Thymus (tissue), 11 donors: ENCODE measurements around the gene TEX11. TPM values are rescaled to one million over a fixed set of nuclear protein-coding genes. Genes with fewer than 3 reads are reported as not detected.
"Not testable (repeated sequence)": the region's sequence is repeated elsewhere in the genome, so short reads cannot be mapped to it uniquely, and the experiment has no call there.

Experiments used
- DNase-seq, 9 donors: peaks; one replicate each; pipeline ENCODE4 v3.0.0-alpha.2; 2013; ENCODE audit warnings: low spot score in 9 of 9, low read depth in 6 of 9, missing footprints in 1 of 9
- H3K27ac ChIP-seq, 2 donors: one replicate each; pipeline ENCODE4 v1.5.1; 2013; ENCODE audit warnings: control low read depth in 1 of 2, low read depth in 1 of 2, low read length in 1 of 2, mild to moderate bottlenecking in 1 of 2, moderate library complexity in 1 of 2
- H3K27me3 ChIP-seq, 2 donors: one replicate each; pipeline ENCODE4 v1.5.1; 2013; ENCODE audit warnings: low read length in 1 of 2; ENCODE audit not compliant: control insufficient read depth in 2 of 2, insufficient read depth in 1 of 2
- H3K36me3 ChIP-seq, 2 donors: one replicate each; pipeline ENCODE4 v1.5.1; 2013; ENCODE audit warnings: low read length in 1 of 2, mild to moderate bottlenecking in 1 of 2, moderate library complexity in 1 of 2; ENCODE audit not compliant: control insufficient read depth in 2 of 2, insufficient read depth in 2 of 2
- H3K4me1 ChIP-seq, 2 donors: one replicate each; pipeline ENCODE4 v1.5.1; 2013; ENCODE audit warnings: low read length in 2 of 2; ENCODE audit not compliant: control insufficient read depth in 2 of 2, insufficient read depth in 2 of 2
- H3K4me3 ChIP-seq, 2 donors: one replicate each; pipeline ENCODE4 v1.5.1; 2013; ENCODE audit warnings: low read length in 2 of 2, control low read depth in 1 of 2, mild to moderate bottlenecking in 1 of 2
- H3K9me3 ChIP-seq, 2 donors: one replicate each; pipeline ENCODE4 v1.5.1; 2013; ENCODE audit warnings: low read length in 1 of 2, mild to moderate bottlenecking in 1 of 2; ENCODE audit not compliant: control insufficient read depth in 2 of 2, insufficient read depth in 1 of 2
- WGBS: extraction: QIAGEN DNeasy Blood & Tissue Kit; methylation state at CpG from one replicate; pipeline ENCODE4 v1.1.7; 2013; 5-methylcytosine and 5-hydroxymethylcytosine counted together
- polyA plus RNA-seq: library from polyadenylated mRNA; stranded (reverse); fragments of 200-250 nt; gene quantifications from one replicate; pipeline ENCODE4 v1.2.3, GENCODE V29; 2013
- total RNA-seq: library from RNA; stranded (reverse); fragments of 120-200 nt; gene quantifications from one replicate; pipeline ENCODE4 v1.2.4, GENCODE V29; 2013
- donor health status: healthy.

TEX11 gene
- total and polyA plus RNA-seq, 2 donors, result 0.05 to 0.14 TPM

DNA sequence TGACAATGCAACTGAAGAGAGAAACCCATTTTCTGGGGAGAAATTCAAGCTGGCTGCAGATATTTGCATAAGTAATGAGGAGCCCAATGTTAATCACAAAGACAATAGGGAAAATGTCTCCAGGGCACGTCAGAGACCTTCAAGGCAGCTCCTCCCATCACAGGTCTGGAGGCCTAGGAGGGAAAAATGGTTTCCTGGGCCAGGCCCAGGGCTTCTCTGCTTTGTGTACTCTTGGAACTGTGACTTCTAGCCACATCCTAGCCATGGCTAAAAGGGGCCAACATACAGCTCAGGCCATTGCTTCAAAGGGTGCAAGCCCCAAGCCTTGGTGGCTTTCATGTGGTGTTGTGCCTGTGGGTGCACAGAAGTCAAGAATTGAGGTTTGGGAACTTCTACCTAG lies 321.4 kb downstream of the TEX11 start:
- WGBS, result 59% methylated on average over 1 of the region's 1 CpG
- not testable (repeated sequence) for H3K27me3 ChIP-seq, H3K27ac ChIP-seq, H3K36me3 ChIP-seq, H3K4me3 ChIP-seq, H3K4me1 ChIP-seq, DNase-seq, H3K9me3 ChIP-seq

DNA sequence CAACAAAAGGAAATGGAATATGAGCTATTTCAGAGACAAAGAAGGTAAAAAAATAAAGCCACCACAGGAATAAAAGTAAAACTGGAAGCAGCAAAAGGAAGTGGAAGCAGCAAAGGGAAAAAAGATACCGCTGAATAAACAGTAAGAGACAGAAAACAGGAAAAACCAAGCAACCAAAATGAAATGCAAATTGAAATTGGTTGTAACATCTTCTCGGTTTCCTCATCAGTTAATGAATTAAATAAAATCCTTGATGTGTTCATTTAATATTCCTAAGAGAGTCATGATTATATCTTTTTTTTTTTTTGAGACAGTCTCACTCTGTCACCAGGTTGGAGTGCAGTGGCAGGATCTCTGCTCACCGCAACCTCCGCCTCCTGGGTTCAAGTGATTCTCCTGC lies 331.1 kb downstream of the TEX11 start:
- no peak for DNase-seq
- Histone ChIP-seq H3K36me3 (no peaks in the 10 kb centered on the region), H3K27ac (no peak overlapping the region), H3K4me1 (no peaks in the 10 kb centered on the region), H3K27me3 (no peaks in the 10 kb centered on the region), H3K4me3 (no peak overlapping the region), H3K9me3 (no peaks in the 10 kb centered on the region)
- 94% methylated on average over 4 of the region's 4 CpGs for WGBS

DNA sequence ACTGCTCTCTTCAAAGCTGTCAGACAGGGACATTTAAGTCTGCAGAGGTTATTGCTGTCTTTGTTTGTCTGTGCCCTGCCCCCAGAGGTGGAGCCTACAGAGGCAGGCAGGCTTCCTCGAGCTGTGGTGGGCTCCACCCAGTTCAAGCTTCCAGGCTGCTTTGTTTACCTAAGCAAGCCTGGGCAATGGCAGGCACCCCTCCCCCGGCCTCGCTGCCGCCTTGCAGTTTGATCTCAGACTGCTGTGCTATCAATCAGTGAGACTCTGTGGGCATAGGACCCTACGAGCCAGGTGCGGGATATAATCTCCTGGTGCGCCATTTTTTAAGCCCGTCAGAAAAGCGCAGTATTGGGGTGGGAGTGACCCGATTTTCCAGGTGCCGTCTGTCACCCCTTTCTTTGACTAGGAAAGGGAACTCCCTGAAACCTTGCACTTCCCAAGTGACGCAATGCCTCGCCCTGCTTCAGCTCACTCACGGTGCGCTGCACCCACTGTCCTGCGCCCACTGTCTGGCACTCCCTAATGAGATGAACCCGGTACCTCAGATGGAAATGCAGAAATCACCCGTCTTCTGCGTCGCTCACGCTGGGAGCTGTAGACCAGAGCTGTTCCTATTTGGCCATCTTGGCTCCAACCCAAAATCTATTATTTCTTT lies 338.5 kb downstream of the TEX11 start:
- H3K9me3 ChIP-seq, DNase-seq, H3K27ac ChIP-seq, H3K36me3 ChIP-seq, H3K27me3 ChIP-seq, H3K4me3 ChIP-seq, H3K4me1 ChIP-seq: not testable (repeated sequence)
- WGBS, result 97% methylated on average over 21 of the region's 21 CpGs

GRCh38 chrX:70554948-70555347 lies 353.6 kb downstream of the TEX11 start:
- no peaks in the 10 kb centered on the region for H3K4me1 ChIP-seq
- H3K27me3 ChIP-seq, result no peaks in the 10 kb centered on the region
- no peaks in the 10 kb centered on the region for H3K9me3 ChIP-seq
- DNase-seq, result no peak
- 96% methylated on average over 5 of the region's 5 CpGs for WGBS
- no peak overlapping the region for H3K4me3 ChIP-seq
- H3K27ac ChIP-seq, result no peak overlapping the region
- H3K36me3 ChIP-seq, result no peaks in the 10 kb centered on the region

DNA sequence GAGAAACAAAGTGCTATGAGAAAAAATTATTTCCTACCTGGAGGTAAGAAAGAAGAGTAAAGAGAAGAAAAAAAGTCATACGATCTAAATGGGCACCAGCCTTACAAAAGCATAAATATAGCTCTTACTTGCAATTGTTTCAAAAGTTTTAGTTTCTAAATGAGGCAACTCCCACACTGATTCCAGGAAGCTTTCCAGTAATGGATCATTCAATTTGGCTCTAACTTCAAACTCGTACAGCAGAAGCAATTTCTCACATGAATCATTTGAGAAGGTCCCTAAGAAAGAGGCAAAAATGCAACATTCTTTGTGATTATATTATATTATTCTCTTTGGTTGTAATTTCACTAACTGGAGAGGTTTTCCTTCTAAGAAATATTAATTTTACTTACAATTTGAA lies 354.0 kb downstream of the TEX11 start:
- no peak for DNase-seq
- H3K4me1 ChIP-seq, result no peaks in the 10 kb centered on the region
- no peaks in the 10 kb centered on the region for H3K27me3 ChIP-seq
- no peaks in the 10 kb centered on the region for H3K36me3 ChIP-seq
- no peak overlapping the region for H3K4me3 ChIP-seq
- no peaks in the 10 kb centered on the region for H3K9me3 ChIP-seq
- WGBS, result 76% methylated on average over 2 of the region's 2 CpGs
- H3K27ac ChIP-seq, result no peak overlapping the region

- H3K27me3 ChIP-seq, result no peaks in the 10 kb centered on the region
- H3K9me3 ChIP-seq, result no peaks in the 10 kb centered on the region
- no peak overlapping the region for H3K4me3 ChIP-seq
- H3K4me1 ChIP-seq, result no peaks in the 10 kb centered on the region
- no peak overlapping the region for H3K27ac ChIP-seq
- no peaks in the 10 kb centered on the region for H3K36me3 ChIP-seq
- DNase-seq, result no peak
- 4% methylated on average over 2 of the region's 2 CpGs for WGBS
Measured at GRCh38 chrX:70554081-70554480, 354.4 kb downstream of the TEX11 start.

GRCh38 chrX:70553516-70553915 lies 355.0 kb downstream of the TEX11 start:
- no peaks in the 10 kb centered on the region for H3K9me3 ChIP-seq
- no peaks in the 10 kb centered on the region for H3K4me1 ChIP-seq
- 93% methylated on average over 1 of the region's 1 CpG for WGBS
- H3K27me3 ChIP-seq, result no peaks in the 10 kb centered on the region
- no peak overlapping the region for H3K27ac ChIP-seq
- no peak overlapping the region for H3K4me3 ChIP-seq
- no peak for DNase-seq
- no peaks in the 10 kb centered on the region for H3K36me3 ChIP-seq

DNA sequence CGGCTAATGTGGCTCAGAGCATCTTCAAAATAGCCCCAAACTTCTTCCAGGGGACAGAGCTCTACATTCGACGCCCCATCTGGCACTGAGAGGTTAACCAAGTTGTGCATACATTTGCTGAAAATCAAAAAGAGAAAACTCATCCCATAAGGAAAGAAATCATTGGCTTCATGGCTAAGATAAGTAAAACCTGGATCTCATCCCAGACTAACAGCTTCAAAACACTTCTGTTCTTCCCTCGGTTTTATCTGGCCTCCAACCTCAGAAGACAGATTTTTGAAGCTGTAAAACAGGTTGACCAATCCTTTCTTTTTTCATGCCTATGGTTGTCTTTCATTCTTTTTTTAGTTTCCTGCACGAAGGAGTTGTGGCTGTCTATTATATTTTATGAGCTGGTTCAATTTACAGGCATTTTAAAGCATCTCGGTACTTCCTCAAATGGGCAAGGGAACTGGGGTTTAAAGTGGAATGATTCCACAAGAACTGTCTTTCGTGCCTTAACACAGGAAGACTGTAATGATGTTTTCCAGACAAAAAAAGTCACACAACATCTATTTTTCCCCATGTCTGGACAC lies 356.3 kb downstream of the TEX11 start:
- WGBS, result 39% methylated on average over 7 of the region's 7 CpGs
- no peaks in the 10 kb centered on the region for H3K36me3 ChIP-seq
- no peak overlapping the region for H3K27ac ChIP-seq
- H3K27me3 ChIP-seq, result no peaks in the 10 kb centered on the region
- no peak for DNase-seq
- H3K9me3 ChIP-seq, result no peaks in the 10 kb centered on the region
- no peak overlapping the region for H3K4me3 ChIP-seq
- no peaks in the 10 kb centered on the region for H3K4me1 ChIP-seq

- Histone ChIP-seq H3K27me3 (no peaks in the 10 kb centered on the region), H3K9me3 (no peaks in the 10 kb centered on the region), H3K4me3 (no peak overlapping the region), H3K36me3 (no peaks in the 10 kb centered on the region), H3K4me1 (no peaks in the 10 kb centered on the region), H3K27ac (no peak overlapping the region)
- no peak for DNase-seq
- WGBS, result 36% methylated on average over 3 of the region's 3 CpGs
Measured at GRCh38 chrX:70549429-70549828, 359.1 kb downstream of the TEX11 start.
